ENCODE measurements around the gene KCND3. TPM values are rescaled to one million over a fixed set of nuclear protein-coding genes. Genes with fewer than 3 reads are reported as not detected.

KCND3 gene
- total RNA-seq, 6 donors from 2014 or later = 2.7 to 6.4 (median 5.4) TPM

GRCh38 chr1:111755331-111756123 lies 233.9 kb downstream of the KCND3 start, which contains the start of gene DDX20:
DDX20 (plus strand) TSS chr1:111755901; CDS start chr1:111755925, 24 bp downstream.
- WGBS, 2 donors = 0% methylated on average over 29 to 46 of the region's 67 CpGs
- Histone ChIP-seq H3K27me3 (no peaks in the 10 kb centered on the region), H3K4me1 (peaks cover 12 to 28% (median 13%) of the 10 kb centered on the region in 4 donors), H3K27ac (peak within 1 kb of the TSS; percentile 79 to 95 (median 90)), H3K9me3 (no peaks in the 10 kb centered on the region), H3K36me3 (peaks cover 0 to 25% (median 4%) of the 10 kb centered on the region in 4 donors), H3K4me3 (peak within 1 kb of the TSS; percentile 68 to 96 (median 81))
- ATAC-seq (ENCODE audit: low FRiP score in 2 of 2) (peak; percentile 98 to 99), DNase-seq (peak; percentile 95 to 98)
- peak in 2 of 4 donors; percentile 57 to 67 for TF ChIP-seq POLR2A (IDR thresholded peaks at IDR 0.05)
- TF ChIP-seq POLR2AphosphoS5 (IDR thresholded peaks at IDR 0.05) = peak; percentile 79 to 85
- peak; percentile 78 to 99 (median 94) for TF ChIP-seq CTCF (IDR thresholded peaks at IDR 0.05)
- peak in 2 of 4 donors; percentile 36 to 81 for TF ChIP-seq EP300 (IDR thresholded peaks at IDR 0.05)

GRCh38 chr1:111754984-111755330 lies 234.5 kb downstream of the KCND3 start:
- H3K9me3 ChIP-seq = no peaks in the 10 kb centered on the region
- no peaks in the 10 kb centered on the region for H3K27me3 ChIP-seq
- H3K27ac ChIP-seq = peak overlapping the region; percentile 79 to 95 (median 90)
- peak overlapping the region; percentile 15 to 96 (median 77) for H3K4me3 ChIP-seq
- H3K4me1 ChIP-seq = peaks cover 12 to 28% (median 13%) of the 10 kb centered on the region in 4 donors
- WGBS, 2 donors = 0 to 1% methylated on average over 12 of the region's 12 CpGs
- ATAC-seq (ENCODE audit: low FRiP score in 2 of 2) = peak in 1 of 2 donors; percentile 32
- peaks cover 0 to 20% (median 0%) of the 10 kb centered on the region in 4 donors for H3K36me3 ChIP-seq
- DNase-seq = peak; percentile 37 to 54
- TF ChIP-seq EP300 (IDR thresholded peaks at IDR 0.05) (no peak), CTCF (IDR thresholded peaks at IDR 0.05) (no peak), POLR2A (IDR thresholded peaks at IDR 0.05) (no peak), POLR2AphosphoS5 (IDR thresholded peaks at IDR 0.05) (no peak)

- no peaks in the 10 kb centered on the region for H3K9me3 ChIP-seq
- TF ChIP-seq POLR2AphosphoS5 (IDR thresholded peaks at IDR 0.05) (no peak), CTCF (IDR thresholded peaks at IDR 0.05) (no peak), EP300 (IDR thresholded peaks at IDR 0.05) (no peak), POLR2A (IDR thresholded peaks at IDR 0.05) (no peak)
- no peak overlapping the region for H3K4me3 ChIP-seq
- H3K27me3 ChIP-seq = no peaks in the 10 kb centered on the region
- no peak for ATAC-seq (ENCODE audit: low FRiP score in 2 of 2)
- WGBS, 2 donors = 39 to 51% methylated on average over 2 of the region's 2 CpGs
- no peaks in the 10 kb centered on the region for H3K36me3 ChIP-seq
- no peak overlapping the region for H3K27ac ChIP-seq
- no peak for DNase-seq
- peaks cover 7 to 19% (median 13%) of the 10 kb centered on the region in 4 donors for H3K4me1 ChIP-seq
Measured at GRCh38 chr1:111751906-111752575, 237.4 kb downstream of the KCND3 start.

GRCh38 chr1:111750856-111751255 lies 238.6 kb downstream of the KCND3 start:
- H3K4me1 ChIP-seq = peaks cover 0 to 8% (median 6%) of the 10 kb centered on the region in 4 donors
- no peaks in the 10 kb centered on the region for H3K9me3 ChIP-seq
- ATAC-seq (ENCODE audit: low FRiP score in 2 of 2) (no peak), DNase-seq (no peak)
- no peaks in the 10 kb centered on the region for H3K27me3 ChIP-seq
- H3K36me3 ChIP-seq = no peaks in the 10 kb centered on the region
- no peak overlapping the region for H3K27ac ChIP-seq
- no peak for TF ChIP-seq CTCF (IDR thresholded peaks at IDR 0.05)
- TF ChIP-seq POLR2AphosphoS5 (IDR thresholded peaks at IDR 0.05) = no peak
- TF ChIP-seq EP300 (IDR thresholded peaks at IDR 0.05) = no peak
- TF ChIP-seq POLR2A (IDR thresholded peaks at IDR 0.05) = no peak
- H3K4me3 ChIP-seq = no peak overlapping the region
- 79 to 87% methylated on average over 2 of the region's 2 CpGs for WGBS, 2 donors

All from upper lobe of left lung (tissue), 6 donors.